IgD-negative memory B cell (primary cell): ENCODE results near the gene MRPL36. TPM values are rescaled to one million over a fixed set of nuclear protein-coding genes. Genes with fewer than 3 reads are reported as not detected.

Experiments used
- H3K27ac Mint-ChIP-seq, 3 donors: one replicate each; pipeline ENCODE4 v1.8.0; 2020 to 2022; ENCODE audit warnings: mild to moderate bottlenecking in 3 of 3, mixed read lengths in 3 of 3, moderate library complexity in 1 of 3
- H3K27me3 Mint-ChIP-seq: one replicate; pipeline ENCODE4 v1.8.0; 2021; ENCODE audit warnings: mixed read lengths
- H3K36me3 Mint-ChIP-seq: one replicate; pipeline ENCODE4 v1.8.0; 2020; ENCODE audit warnings: mild to moderate bottlenecking, mixed read lengths
- H3K4me1 Mint-ChIP-seq, 3 donors: one replicate each; pipeline ENCODE4 v1.8.0; 2020 to 2022; ENCODE audit warnings: mixed read lengths in 3 of 3, mild to moderate bottlenecking in 1 of 3
- H3K4me3 Mint-ChIP-seq, 4 donors: one replicate each; pipeline ENCODE4 v1.8.0; 2020 to 2022; ENCODE audit warnings: mild to moderate bottlenecking in 4 of 4, mixed read lengths in 4 of 4, moderate library complexity in 3 of 4
- H3K9me3 Mint-ChIP-seq, 3 donors: one replicate each; pipeline ENCODE4 v1.8.0; 2020 to 2021; ENCODE audit warnings: mixed read lengths in 3 of 3, mild to moderate bottlenecking in 1 of 3
- polyA plus RNA-seq: library from polyadenylated mRNA; unstranded; fragments of 300-500 nt; fragmentation: Illumina TruSeq; gene quantifications from one replicate; pipeline ENCODE4 v1.2.3, GENCODE V29; 2021

MRPL36 gene
- polyA plus RNA-seq, 1 donor from 2014 or later, result 66.9 TPM

GRCh38 chr5:1779021-1779680 is 20.5 kb downstream of the MRPL36 start:
- no peak overlapping the region for H3K4me3 Mint-ChIP-seq
- no peaks in the 10 kb centered on the region for H3K9me3 Mint-ChIP-seq
- peaks cover 2% of the 10 kb centered on the region for H3K36me3 Mint-ChIP-seq
- peaks cover 14 to 16% (median 15%) of the 10 kb centered on the region in 3 donors for H3K4me1 Mint-ChIP-seq
- peaks cover 24% of the 10 kb centered on the region for H3K27me3 Mint-ChIP-seq
- H3K27ac Mint-ChIP-seq, result no peak overlapping the region

GRCh38 chr5:1778138-1779020 is 21.3 kb downstream of the MRPL36 start:
- H3K4me3 Mint-ChIP-seq, result no peak overlapping the region
- H3K4me1 Mint-ChIP-seq, result peaks cover 11 to 14% (median 13%) of the 10 kb centered on the region in 3 donors
- peaks cover 2% of the 10 kb centered on the region for H3K36me3 Mint-ChIP-seq
- no peaks in the 10 kb centered on the region for H3K9me3 Mint-ChIP-seq
- no peak overlapping the region for H3K27ac Mint-ChIP-seq
- H3K27me3 Mint-ChIP-seq, result peaks cover 22% of the 10 kb centered on the region

GRCh38 chr5:1777281-1778137 is 22.1 kb downstream of the MRPL36 start:
- Mint-ChIP-seq H3K4me3 (no peak overlapping the region), H3K27me3 (peaks cover 14% of the 10 kb centered on the region), H3K9me3 (no peaks in the 10 kb centered on the region), H3K36me3 (peaks cover 2% of the 10 kb centered on the region), H3K27ac (no peak overlapping the region), H3K4me1 (peaks cover 5 to 7% (median 6%) of the 10 kb centered on the region in 3 donors)

- Mint-ChIP-seq H3K4me1 (peaks cover 0 to 9% (median 2%) of the 10 kb centered on the region in 3 donors), H3K36me3 (peaks cover 2% of the 10 kb centered on the region), H3K4me3 (no peak overlapping the region), H3K27ac (no peak overlapping the region), H3K9me3 (no peaks in the 10 kb centered on the region), H3K27me3 (peaks cover 9% of the 10 kb centered on the region)
Observed at GRCh38 chr5:1776831-1777230, 22.8 kb downstream of the MRPL36 start.

GRCh38 chr5:1772634-1773033 is 27.0 kb downstream of the MRPL36 start:
- no peak overlapping the region for H3K27ac Mint-ChIP-seq
- peaks cover 0 to 4% (median 2%) of the 10 kb centered on the region in 3 donors for H3K4me1 Mint-ChIP-seq

GRCh38 chr5:1771149-1772065 is 28.2 kb downstream of the MRPL36 start:
- peaks cover 6% of the 10 kb centered on the region for H3K27me3 Mint-ChIP-seq
- H3K4me3 Mint-ChIP-seq, result no peak overlapping the region
- H3K9me3 Mint-ChIP-seq, result peaks cover 0 to 2% (median 0%) of the 10 kb centered on the region in 3 donors

More at GRCh38 chr5:1772634-1773033, 27.0 kb downstream of the MRPL36 start:
- H3K36me3 Mint-ChIP-seq, result no peaks in the 10 kb centered on the region
- H3K9me3 Mint-ChIP-seq, result peaks cover 0 to 2% (median 0%) of the 10 kb centered on the region in 3 donors
- peaks cover 2% of the 10 kb centered on the region for H3K27me3 Mint-ChIP-seq
- no peak overlapping the region for H3K4me3 Mint-ChIP-seq

GRCh38 chr5:1770443-1770802 is 29.2 kb downstream of the MRPL36 start:
- no peak overlapping the region for H3K4me3 Mint-ChIP-seq
- peaks cover 14% of the 10 kb centered on the region for H3K27me3 Mint-ChIP-seq
- peaks cover 0 to 4% (median 2%) of the 10 kb centered on the region in 3 donors for H3K4me1 Mint-ChIP-seq
- no peak overlapping the region for H3K27ac Mint-ChIP-seq
- H3K9me3 Mint-ChIP-seq, result peaks cover 0 to 2% (median 0%) of the 10 kb centered on the region in 3 donors
- H3K36me3 Mint-ChIP-seq, result no peaks in the 10 kb centered on the region

More at GRCh38 chr5:1771149-1772065, 28.2 kb downstream of the MRPL36 start:
- Mint-ChIP-seq H3K27ac (no peak overlapping the region), H3K36me3 (no peaks in the 10 kb centered on the region), H3K4me1 (peaks cover 0 to 4% (median 2%) of the 10 kb centered on the region in 3 donors)

GRCh38 chr5:1769752-1770442 is 29.7 kb downstream of the MRPL36 start:
- Mint-ChIP-seq H3K27me3 (peaks cover 17% of the 10 kb centered on the region), H3K36me3 (no peaks in the 10 kb centered on the region), H3K4me1 (peaks cover 2 to 4% (median 4%) of the 10 kb centered on the region in 3 donors), H3K9me3 (peaks cover 0 to 2% (median 0%) of the 10 kb centered on the region in 3 donors), H3K27ac (no peak overlapping the region), H3K4me3 (no peak overlapping the region)

GRCh38 chr5:1769017-1769640 is 30.5 kb downstream of the MRPL36 start:
- H3K27ac Mint-ChIP-seq, result no peak overlapping the region
- H3K4me1 Mint-ChIP-seq, result peaks cover 2 to 8% (median 4%) of the 10 kb centered on the region in 3 donors
- no peak overlapping the region for H3K4me3 Mint-ChIP-seq
- peaks cover 2% of the 10 kb centered on the region for H3K36me3 Mint-ChIP-seq
- peaks cover 23% of the 10 kb centered on the region for H3K27me3 Mint-ChIP-seq
- peaks cover 0 to 2% (median 0%) of the 10 kb centered on the region in 3 donors for H3K9me3 Mint-ChIP-seq

GRCh38 chr5:1768283-1769000 is 31.2 kb downstream of the MRPL36 start:
- H3K4me1 Mint-ChIP-seq, result peaks cover 2 to 8% (median 4%) of the 10 kb centered on the region in 3 donors
- H3K27me3 Mint-ChIP-seq, result peaks cover 28% of the 10 kb centered on the region
- peaks cover 2% of the 10 kb centered on the region for H3K36me3 Mint-ChIP-seq
- H3K27ac Mint-ChIP-seq, result no peak overlapping the region
- no peak overlapping the region for H3K4me3 Mint-ChIP-seq
- peaks cover 0 to 2% (median 0%) of the 10 kb centered on the region in 3 donors for H3K9me3 Mint-ChIP-seq

- Mint-ChIP-seq H3K4me3 (no peak overlapping the region), H3K36me3 (peaks cover 2% of the 10 kb centered on the region), H3K27me3 (peaks cover 34% of the 10 kb centered on the region), H3K27ac (no peak overlapping the region), H3K9me3 (peaks cover 0 to 2% (median 0%) of the 10 kb centered on the region in 3 donors), H3K4me1 (peaks cover 2 to 8% (median 4%) of the 10 kb centered on the region in 3 donors)
Observed at GRCh38 chr5:1767524-1768282, 31.9 kb downstream of the MRPL36 start.

GRCh38 chr5:1765880-1766235 is 33.8 kb downstream of the MRPL36 start:
- H3K4me1 Mint-ChIP-seq, result peaks cover 0 to 6% (median 2%) of the 10 kb centered on the region in 3 donors
- peaks cover 2% of the 10 kb centered on the region for H3K36me3 Mint-ChIP-seq
- peaks cover 0 to 2% (median 0%) of the 10 kb centered on the region in 3 donors for H3K9me3 Mint-ChIP-seq
- H3K27ac Mint-ChIP-seq, result no peak overlapping the region
- H3K4me3 Mint-ChIP-seq, result no peak overlapping the region
- peaks cover 44% of the 10 kb centered on the region for H3K27me3 Mint-ChIP-seq
